Activated CD8-positive, alpha-beta T cell treated with anti-CD3 and anti-CD28 coated beads for 36 hours (primary cell): ENCODE data around the gene SV2B. TPM values are rescaled to one million over a fixed set of nuclear protein-coding genes. Genes with fewer than 3 reads are reported as not detected.

ENCODE experiments used
- ATAC-seq: fragments of 200-7000 bp; cut with Tn5 transposase; one replicate; pipeline ENCODE4 v1.10.0; 2021; ENCODE audit warnings: mild to moderate bottlenecking, moderate library complexity
- CTCF ChIA-PET: fragments of 350-600 bp; sonication (Branson Sonifier 250); formaldehyde crosslinking; loops from one replicate; lab custom pipeline; 2021; ENCODE audit warnings: antibody characterized with exemption; lab: Charles Lee
- POLR2A ChIA-PET: fragments of 350-600 bp; sonication (Branson Sonifier 250); formaldehyde crosslinking; loops from one replicate; lab custom pipeline; 2021; ENCODE audit warnings: antibody characterized with exemption; lab: Charles Lee
- DNase-seq: peaks from one replicate; pipeline ENCODE4 v3.0.0-alpha.2; 2020
- H3K27ac Mint-ChIP-seq: one replicate; pipeline ENCODE4 v1.8.0; 2021; ENCODE audit warnings: mild to moderate bottlenecking, mixed read lengths
- H3K27me3 Mint-ChIP-seq: one replicate; pipeline ENCODE4 v1.8.0; 2021; ENCODE audit warnings: mixed read lengths
- H3K36me3 Mint-ChIP-seq: one replicate; pipeline ENCODE4 v1.8.0; 2021; ENCODE audit warnings: low read depth, mixed read lengths
- H3K4me1 Mint-ChIP-seq: one replicate; pipeline ENCODE4 v1.8.0; 2021; ENCODE audit warnings: low read depth, mixed read lengths
- H3K4me3 Mint-ChIP-seq: one replicate; pipeline ENCODE4 v1.8.0; 2021; ENCODE audit warnings: mild to moderate bottlenecking, moderate library complexity, mixed read lengths
- H3K9me3 Mint-ChIP-seq: one replicate; pipeline ENCODE4 v1.8.0; 2021; ENCODE audit warnings: mixed read lengths
- CTCF ChIP-seq: fragments of 200-600 bp; IDR thresholded peaks from one replicate; pipeline ENCODE4 v1.8.0; 2022; ENCODE audit warnings: antibody characterized with exemption, mild to moderate bottlenecking
- intact Hi-C: fragments of 100-400 bp; cut with micrococcal nuclease; formaldehyde crosslinking; loops from one replicate; pipeline ENCODE4 v1.10.0; 2022
- total RNA-seq, 2 experiments: library from RNA; stranded (reverse); gene quantifications; one replicate each; pipeline ENCODE4 v1.2.3, GENCODE V29; 2021

The SV2B gene
- total RNA-seq, 2 experiments from 2014 or later = not detected

DNA sequence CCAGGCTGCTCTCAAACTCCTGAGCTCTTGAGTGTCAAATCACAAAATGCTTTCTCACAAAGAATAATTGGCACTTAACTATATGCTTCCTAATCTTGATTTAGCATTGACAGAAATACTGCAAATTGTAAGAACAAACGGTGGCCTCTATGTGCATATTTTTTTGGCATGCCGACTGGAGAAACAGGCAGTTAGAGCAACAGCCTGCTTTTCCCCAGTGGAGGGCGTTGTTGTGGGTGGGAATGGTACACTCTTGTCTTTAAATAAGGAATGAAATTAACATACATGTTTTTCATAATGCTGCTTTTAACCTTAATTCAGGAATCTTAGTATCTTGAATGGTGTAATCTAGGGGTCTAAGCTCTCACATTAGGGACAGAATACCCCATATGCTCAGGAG, 31.1 kb upstream of the SV2B start:
- POLR2A ChIA-PET = no interaction called here
- CTCF ChIA-PET = interaction anchor here (1.6 kb wide), 2 partner anchors 13 to 179 kb away, joined by 4 to 7 read pairs; no protein-coding TSS in a partner anchor
- ATAC-seq (no peak), DNase-seq (no peak)
- Mint-ChIP-seq H3K27ac (no peak overlapping the region), H3K4me3 (no peak overlapping the region), H3K27me3 (peaks cover 11% of the 10 kb centered on the region), H3K36me3 (no peaks in the 10 kb centered on the region), H3K4me1 (no peaks in the 10 kb centered on the region), H3K9me3 (peaks cover 6% of the 10 kb centered on the region)
- intact Hi-C loops = no loop called here
- TF ChIP-seq CTCF = no peak

DNA sequence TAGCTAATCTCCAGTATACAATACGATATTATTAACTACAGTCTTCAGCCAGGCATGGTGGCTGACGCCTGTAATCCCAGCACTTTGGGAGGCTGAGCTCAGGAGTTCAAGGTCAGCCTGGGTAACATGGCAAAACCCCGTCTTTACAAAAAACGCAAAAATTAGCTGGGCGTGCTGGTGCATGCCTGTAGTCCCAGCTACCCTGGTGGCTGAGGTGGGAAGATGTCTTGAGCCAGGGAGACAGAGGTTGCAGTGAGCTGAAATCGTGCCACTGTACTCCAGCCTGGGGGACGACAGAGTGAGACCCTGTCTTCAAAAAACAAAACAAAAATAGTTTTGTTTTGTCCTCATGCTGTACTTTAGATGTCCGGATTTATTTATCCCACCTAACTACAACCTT, 29.2 kb upstream of the SV2B start:
- no peaks in the 10 kb centered on the region for H3K9me3 Mint-ChIP-seq
- H3K27me3 Mint-ChIP-seq = peaks cover 11% of the 10 kb centered on the region
- intact Hi-C loops = no loop called here
- DNase-seq (no peak), ATAC-seq (no peak)
- TF ChIP-seq CTCF = no peak
- H3K36me3 Mint-ChIP-seq = no peaks in the 10 kb centered on the region
- H3K4me1 Mint-ChIP-seq = no peaks in the 10 kb centered on the region
- no peak overlapping the region for H3K27ac Mint-ChIP-seq
- CTCF ChIA-PET = no interaction called here
- POLR2A ChIA-PET = no interaction called here
- H3K4me3 Mint-ChIP-seq = no peak overlapping the region

GRCh38 chr15:91072161-91072560, 27.9 kb upstream of the SV2B start:
- POLR2A ChIA-PET = no interaction called here
- Mint-ChIP-seq H3K9me3 (no peaks in the 10 kb centered on the region), H3K27ac (no peak overlapping the region), H3K27me3 (peaks cover 11% of the 10 kb centered on the region), H3K36me3 (no peaks in the 10 kb centered on the region), H3K4me1 (no peaks in the 10 kb centered on the region), H3K4me3 (no peak overlapping the region)
- intact Hi-C loops = no loop called here
- DNase-seq (no peak), ATAC-seq (no peak)
- CTCF ChIA-PET = interaction anchor here (1.0 kb wide), 1 partner anchor 175 kb away, joined by 3 read pairs; no protein-coding TSS in a partner anchor
- no peak for TF ChIP-seq CTCF

- ChIA-PET CTCF (no interaction called here), POLR2A (no interaction called here)
- Mint-ChIP-seq H3K27ac (no peak overlapping the region), H3K36me3 (no peaks in the 10 kb centered on the region), H3K9me3 (no peaks in the 10 kb centered on the region), H3K4me1 (no peaks in the 10 kb centered on the region), H3K4me3 (no peak overlapping the region), H3K27me3 (peaks cover 11% of the 10 kb centered on the region)
- TF ChIP-seq CTCF = no peak
- intact Hi-C loops = no loop called here
- ATAC-seq = no peak
- DNase-seq = no peak
Measured at GRCh38 chr15:91073077-91073476, 27.0 kb upstream of the SV2B start.

DNA sequence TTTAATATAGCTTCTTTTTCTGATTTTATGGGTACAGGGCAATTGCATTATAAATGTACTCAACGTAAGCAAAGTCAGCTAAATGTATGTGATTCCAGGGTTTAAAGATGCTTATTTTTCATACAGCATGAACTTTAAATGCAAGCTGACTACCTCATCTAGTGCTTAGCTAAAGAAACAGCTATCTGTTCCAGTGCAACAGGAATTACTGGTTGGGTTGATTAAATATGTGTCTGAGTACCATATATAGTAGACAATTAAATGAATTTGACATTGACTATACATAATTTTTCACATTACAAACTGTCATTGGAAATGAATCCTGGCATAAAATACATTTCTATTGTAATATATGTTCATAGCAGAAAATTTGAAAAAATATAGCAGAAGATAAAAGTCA, 26.3 kb upstream of the SV2B start:
- no peaks in the 10 kb centered on the region for H3K36me3 Mint-ChIP-seq
- peaks cover 4% of the 10 kb centered on the region for H3K9me3 Mint-ChIP-seq
- intact Hi-C loops = no loop called here
- no peak overlapping the region for H3K4me3 Mint-ChIP-seq
- TF ChIP-seq CTCF = no peak
- H3K27me3 Mint-ChIP-seq = peaks cover 11% of the 10 kb centered on the region
- no peak overlapping the region for H3K27ac Mint-ChIP-seq
- DNase-seq (no peak), ATAC-seq (no peak)
- no peaks in the 10 kb centered on the region for H3K4me1 Mint-ChIP-seq
- CTCF ChIA-PET = no interaction called here
- POLR2A ChIA-PET = no interaction called here
